ENCODE measurements around the gene PUDP.

DNA sequence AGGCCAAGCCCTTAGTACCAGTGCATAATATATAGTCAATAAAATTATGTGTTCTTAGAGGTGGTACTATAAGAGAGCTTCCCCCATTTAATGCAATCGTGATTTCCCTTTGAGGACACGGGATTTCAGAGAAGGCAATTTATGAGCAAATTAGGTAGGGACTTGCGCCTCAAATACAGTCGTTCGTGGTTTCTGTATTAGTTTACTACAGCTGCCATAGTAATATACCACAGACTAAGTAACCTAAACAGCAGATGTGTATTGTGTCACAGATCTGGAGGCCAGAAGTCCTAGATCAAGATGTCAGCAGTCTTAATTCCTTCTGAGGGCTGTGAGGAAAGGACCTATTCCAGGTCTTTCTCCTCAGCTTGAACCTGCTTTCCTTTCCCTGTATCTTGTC, 1.5 kb upstream of the PUDP start:
- TF ChIP-seq CTCF (IDR thresholded peaks at IDR 0.05) (no peak), POLR2A (IDR thresholded peaks at IDR 0.05) (no peak)

Data from testis (tissue), 2 donors.